Thyroid gland (tissue), 4 donors: Measurements from ENCODE around the gene ARIH2.

ENCODE experiments used
- POLR2A ChIP-seq, 2 donors: fragments of 450-650 bp; IDR thresholded peaks; one replicate each; pipeline ENCODE4 v1.6.1; 2017; ENCODE audit warnings: antibody characterized with exemption in 2 of 2, mild to moderate bottlenecking in 2 of 2, moderate library complexity in 1 of 2
- TF ChIP-seq, protein P1 (sequence below), 6 experiments: fragments of 200-600 bp in 3 of 6; fragments of 450-650 bp in 3 of 6; sonication (generic) in 3 of 6; IDR thresholded peaks; one replicate each; pipeline ENCODE4 v1.5.1; 2016 to 2019; ENCODE audit warnings: antibody characterized with exemption in 6 of 6, mild to moderate bottlenecking in 2 of 6, inconsistent platforms in 1 of 6, moderate library complexity in 1 of 6

DNA sequence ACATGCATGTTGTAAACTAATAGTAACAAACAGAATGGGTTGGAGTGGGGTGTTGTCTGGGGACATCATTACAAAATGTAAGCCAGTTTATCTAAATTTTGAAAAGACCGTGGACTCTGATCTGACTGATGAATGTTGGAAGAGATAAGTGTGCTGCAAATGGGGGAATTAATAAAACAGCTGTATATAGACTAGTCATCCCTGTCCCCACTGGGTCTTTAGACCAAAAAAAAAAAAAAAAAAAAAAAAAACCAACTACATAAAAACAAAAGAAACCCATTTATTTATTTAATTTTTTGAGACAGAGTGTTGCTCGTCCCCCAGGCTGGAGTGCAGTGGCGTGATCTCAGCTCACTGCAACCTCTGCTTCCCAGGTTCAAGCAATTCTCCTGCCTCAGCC lies 20.0 kb downstream of the ARIH2 start:
- TF ChIP-seq, protein P1, sequence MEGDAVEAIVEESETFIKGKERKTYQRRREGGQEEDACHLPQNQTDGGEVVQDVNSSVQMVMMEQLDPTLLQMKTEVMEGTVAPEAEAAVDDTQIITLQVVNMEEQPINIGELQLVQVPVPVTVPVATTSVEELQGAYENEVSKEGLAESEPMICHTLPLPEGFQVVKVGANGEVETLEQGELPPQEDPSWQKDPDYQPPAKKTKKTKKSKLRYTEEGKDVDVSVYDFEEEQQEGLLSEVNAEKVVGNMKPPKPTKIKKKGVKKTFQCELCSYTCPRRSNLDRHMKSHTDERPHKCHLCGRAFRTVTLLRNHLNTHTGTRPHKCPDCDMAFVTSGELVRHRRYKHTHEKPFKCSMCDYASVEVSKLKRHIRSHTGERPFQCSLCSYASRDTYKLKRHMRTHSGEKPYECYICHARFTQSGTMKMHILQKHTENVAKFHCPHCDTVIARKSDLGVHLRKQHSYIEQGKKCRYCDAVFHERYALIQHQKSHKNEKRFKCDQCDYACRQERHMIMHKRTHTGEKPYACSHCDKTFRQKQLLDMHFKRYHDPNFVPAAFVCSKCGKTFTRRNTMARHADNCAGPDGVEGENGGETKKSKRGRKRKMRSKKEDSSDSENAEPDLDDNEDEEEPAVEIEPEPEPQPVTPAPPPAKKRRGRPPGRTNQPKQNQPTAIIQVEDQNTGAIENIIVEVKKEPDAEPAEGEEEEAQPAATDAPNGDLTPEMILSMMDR (IDR thresholded peaks at IDR 0.05), result no peak
- no peak for TF ChIP-seq POLR2A (IDR thresholded peaks at IDR 0.05)
